Spleen (tissue), 7 donors: Measurements from ENCODE around the gene COPRS.

Experiments
- CTCF ChIP-seq, 11 experiments: fragments of 200-600 bp in 7 of 11; fragments of 450-650 bp in 4 of 11; sonication (generic) in 4 of 11; IDR thresholded peaks in 8 of 11; conservative IDR thresholded peaks in 3 of 11; 1 replicate in 7 of 11; 2 replicates in 4 of 11; pipeline versions ENCODE4 v1.4.0 to v1.8.0; 2016 to 2021; ENCODE audit warnings: antibody characterized with exemption in 11 of 11, inconsistent platforms in 4 of 11, mild to moderate bottlenecking in 1 of 11
- POLR2A ChIP-seq, 3 donors: fragments of 450-650 bp; IDR thresholded peaks; one replicate each; pipeline ENCODE4 v1.5.1; 2017; ENCODE audit warnings: antibody characterized with exemption in 3 of 3, mild to moderate bottlenecking in 1 of 3
- POLR2AphosphoS5 ChIP-seq, 3 donors: sonication (generic); formaldehyde crosslinking; IDR thresholded peaks; one replicate each; pipeline ENCODE4 v1.5.1; 2017; ENCODE audit warnings: antibody characterized with exemption in 3 of 3
- donor health status: DM: no; HTN: no; CAD: no; lungs with moderate emphysema.
- donor health status: DM: no; HTN: no; CAD: no.
- donor health status: DM: no; HTN: no; CAD: no.

GRCh38 chr17:31859487-31860008 is 504 bp upstream of the COPRS start:
- TF ChIP-seq CTCF (IDR thresholded peaks at IDR 0.05 in 8 of 11, conservative IDR thresholded peaks at IDR 0.05 in 3 of 11) (no peak), POLR2AphosphoS5 (IDR thresholded peaks at IDR 0.05) (no peak), POLR2A (IDR thresholded peaks at IDR 0.05) (no peak)
